Measurements from ENCODE around the gene ST14.
"Not testable (repeated sequence)": the region's sequence is repeated elsewhere in the genome, so short reads cannot be mapped to it uniquely, and the experiment has no call there.

Gene ST14

DNA sequence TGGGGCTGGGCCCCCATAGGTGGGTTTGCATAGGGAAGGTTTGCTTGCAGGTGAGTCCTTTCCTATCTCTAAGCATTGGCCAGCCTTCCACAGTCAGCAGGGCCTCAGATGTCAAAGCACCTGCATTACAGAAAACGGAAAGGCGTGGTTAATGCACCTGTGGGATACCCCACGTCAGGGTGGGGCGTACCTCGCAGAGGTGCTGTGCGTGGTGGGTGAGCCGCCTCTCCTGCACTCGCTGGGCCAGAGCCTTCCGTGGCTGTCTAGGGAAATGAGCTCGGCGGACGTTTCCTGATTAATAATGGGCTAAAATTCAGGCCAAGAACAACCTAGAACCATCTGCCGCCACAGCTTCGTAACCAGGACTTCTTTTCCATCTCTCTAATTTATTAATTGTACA is 32.3 kb downstream of the ST14 start:
- WGBS (ENCODE audit: extremely low coverage, insufficient coverage, low lambda C conversion rate) = no CpG with 5 or more reads among the region's 14 CpGs

DNA sequence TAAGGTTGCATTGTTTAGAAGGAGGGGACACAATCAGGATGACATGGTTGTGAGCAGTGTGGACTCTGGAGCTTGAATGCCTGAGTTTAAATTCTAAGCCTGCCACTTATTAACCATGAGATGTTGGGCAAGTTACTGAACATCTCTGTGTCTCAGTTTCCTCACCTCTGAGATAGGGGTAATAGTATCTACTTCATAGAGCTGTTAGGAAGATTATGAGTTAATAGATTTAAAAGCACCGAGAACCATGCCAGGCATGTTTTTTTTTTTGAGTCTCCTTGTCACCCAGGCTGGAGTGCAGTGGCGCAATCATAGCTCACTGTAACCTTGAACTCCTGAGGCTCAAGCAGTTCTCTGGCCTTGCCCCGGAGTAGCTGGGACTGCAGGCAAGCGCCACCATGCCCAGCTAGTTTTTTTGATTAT is 33.3 kb downstream of the ST14 start:
- Histone ChIP-seq H3K79me1 (ENCODE audit: low read length) (no peaks in the 10 kb centered on the region), H3K4ac (ENCODE audit: low read depth, low read length) (no peak overlapping the region), H3K4me2 (ENCODE audit: low read length) (no peak overlapping the region), H3K23ac (ENCODE audit: low read length) (no peak overlapping the region), H3K9ac (ENCODE audit: low read length) (no peak overlapping the region), H4K5ac (ENCODE audit: low read length) (no peak overlapping the region), H3K4me3 (ENCODE audit: low read length) (no peak overlapping the region), H3K27me3 (ENCODE audit: insufficient read depth, low read length, poor library complexity) (no peaks in the 10 kb centered on the region), H2BK5ac (ENCODE audit: low read length) (no peak overlapping the region), H3K18ac (ENCODE audit: low read length) (no peak overlapping the region), H2BK15ac (replicated peaks; ENCODE audit: low read depth) (no peak overlapping the region), H3K27ac (ENCODE audit: low read depth, low read length) (no peak overlapping the region), H3K36me3 (ENCODE audit: control insufficient read depth, insufficient read depth, low read length) (no peaks in the 10 kb centered on the region), H3K4me1 (ENCODE audit: control insufficient read depth, low read depth, low read length) (no peaks in the 10 kb centered on the region), H3K79me2 (ENCODE audit: control insufficient read depth, insufficient read depth, low read length) (no peaks in the 10 kb centered on the region), H2AK5ac (ENCODE audit: low read length) (no peak overlapping the region), H2BK120ac (ENCODE audit: low read depth, low read length) (no peak overlapping the region), H3K56ac (ENCODE audit: low read length) (no peak overlapping the region), H4K8ac (ENCODE audit: low read depth, low read length) (no peak overlapping the region)
- WGBS (ENCODE audit: extremely low coverage, insufficient coverage, low lambda C conversion rate) = no CpG with 5 or more reads among the region's 4 CpGs
- no peak for DNase-seq

More for the DNA sequence above, 32.3 kb downstream of the ST14 start:
- Histone ChIP-seq H3K23ac (ENCODE audit: low read length) (no peak overlapping the region), H2BK120ac (ENCODE audit: low read depth, low read length) (no peak overlapping the region), H3K79me2 (ENCODE audit: control insufficient read depth, insufficient read depth, low read length) (no peaks in the 10 kb centered on the region), H4K5ac (ENCODE audit: low read length) (no peak overlapping the region), H3K18ac (ENCODE audit: low read length) (no peak overlapping the region), H3K27ac (ENCODE audit: low read depth, low read length) (no peak overlapping the region), H3K79me1 (ENCODE audit: low read length) (no peaks in the 10 kb centered on the region), H3K9ac (ENCODE audit: low read length) (no peak overlapping the region), H4K8ac (ENCODE audit: low read depth, low read length) (no peak overlapping the region), H2AK5ac (ENCODE audit: low read length) (no peak overlapping the region), H3K27me3 (ENCODE audit: insufficient read depth, low read length, poor library complexity) (no peaks in the 10 kb centered on the region), H3K4me2 (ENCODE audit: low read length) (no peak overlapping the region), H2BK5ac (ENCODE audit: low read length) (no peak overlapping the region), H3K4me3 (ENCODE audit: low read length) (no peak overlapping the region), H3K56ac (ENCODE audit: low read length) (no peak overlapping the region), H3K4ac (ENCODE audit: low read depth, low read length) (no peak overlapping the region), H3K4me1 (ENCODE audit: control insufficient read depth, low read depth, low read length) (no peaks in the 10 kb centered on the region), H2BK15ac (replicated peaks; ENCODE audit: low read depth) (no peak overlapping the region), H3K36me3 (ENCODE audit: control insufficient read depth, insufficient read depth, low read length) (no peaks in the 10 kb centered on the region)
- no peak for DNase-seq

DNA sequence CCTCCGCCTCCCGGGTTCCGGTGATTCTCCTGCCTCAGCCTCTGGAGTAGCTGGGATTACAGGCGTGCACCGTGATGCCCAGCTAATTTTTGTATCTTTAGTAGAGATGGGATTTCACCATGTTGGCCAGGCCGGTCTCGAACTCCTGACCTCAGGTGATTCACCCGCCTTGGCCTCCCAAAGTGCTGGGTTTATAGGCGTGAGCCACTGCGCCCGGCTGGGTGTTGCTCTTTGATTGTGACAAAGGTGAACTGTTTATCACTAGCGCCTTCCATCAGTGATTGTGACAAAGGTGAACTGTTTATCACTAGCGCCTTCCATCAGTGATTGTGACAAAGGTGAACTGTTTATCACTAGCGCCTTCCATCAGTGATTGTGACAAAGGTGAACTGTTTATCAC is 34.0 kb downstream of the ST14 start:
- H3K56ac ChIP-seq (ENCODE audit: low read length); H3K4me2 ChIP-seq (ENCODE audit: low read length); H2BK5ac ChIP-seq (ENCODE audit: low read length); H3K27me3 ChIP-seq (ENCODE audit: insufficient read depth, low read length, poor library complexity); H3K27ac ChIP-seq (ENCODE audit: low read depth, low read length); H3K4ac ChIP-seq (ENCODE audit: low read depth, low read length); DNase-seq; H2BK15ac ChIP-seq (replicated peaks; ENCODE audit: low read depth); H2BK120ac ChIP-seq (ENCODE audit: low read depth, low read length); H3K79me2 ChIP-seq (ENCODE audit: control insufficient read depth, insufficient read depth, low read length); H3K4me3 ChIP-seq (ENCODE audit: low read length); H3K9ac ChIP-seq (ENCODE audit: low read length); H4K5ac ChIP-seq (ENCODE audit: low read length); H2AK5ac ChIP-seq (ENCODE audit: low read length); H4K8ac ChIP-seq (ENCODE audit: low read depth, low read length); H3K18ac ChIP-seq (ENCODE audit: low read length); H3K23ac ChIP-seq (ENCODE audit: low read length); H3K36me3 ChIP-seq (ENCODE audit: control insufficient read depth, insufficient read depth, low read length); H3K79me1 ChIP-seq (ENCODE audit: low read length); H3K4me1 ChIP-seq (ENCODE audit: control insufficient read depth, low read depth, low read length): not testable (repeated sequence)
- WGBS (ENCODE audit: extremely low coverage, insufficient coverage, low lambda C conversion rate) = no CpG with 5 or more reads among the region's 14 CpGs

DNA sequence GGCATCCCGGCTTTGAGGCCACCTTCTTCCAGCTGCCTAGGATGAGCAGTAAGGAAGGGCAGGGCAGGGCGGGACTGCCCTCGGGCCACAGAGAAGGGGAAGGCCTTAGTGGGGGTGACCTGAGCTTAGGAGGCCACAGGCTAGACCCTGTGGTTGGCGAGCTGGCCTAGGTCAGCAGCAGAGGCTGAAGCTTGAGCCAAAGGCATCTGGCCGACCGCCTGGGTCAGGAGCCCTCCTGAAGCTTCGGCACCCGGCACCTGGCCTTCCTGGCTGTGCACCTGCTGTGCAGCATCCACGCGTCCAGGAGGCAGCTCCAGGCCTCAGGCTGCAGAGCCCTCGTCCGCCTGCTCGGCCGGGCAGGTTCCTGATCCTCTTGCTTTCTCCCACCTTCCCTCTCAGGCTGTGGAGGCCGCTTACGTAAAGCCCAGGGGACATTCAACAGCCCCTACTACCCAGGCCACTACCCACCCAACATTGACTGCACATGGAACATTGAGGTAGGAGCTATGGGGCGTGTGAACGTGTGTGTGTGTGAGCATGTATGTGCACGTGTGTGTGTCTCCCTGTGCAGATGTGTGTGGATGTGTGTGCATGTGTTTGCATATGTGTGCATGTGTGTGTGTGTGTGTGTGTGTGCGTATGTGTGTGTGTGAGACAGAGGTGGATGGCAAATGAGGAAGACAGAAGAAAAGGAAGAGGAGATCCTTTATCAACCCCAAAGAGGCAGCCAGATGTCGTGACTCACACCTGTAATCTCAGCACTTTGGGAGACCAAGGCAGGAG is 34.9 kb downstream of the ST14 start:
- H3K4ac ChIP-seq (ENCODE audit: low read depth, low read length) = no peak overlapping the region
- H2AK5ac ChIP-seq (ENCODE audit: low read length) = no peak overlapping the region
- H3K23ac ChIP-seq (ENCODE audit: low read length) = no peak overlapping the region
- H3K56ac ChIP-seq (ENCODE audit: low read length) = no peak overlapping the region
- WGBS (ENCODE audit: extremely low coverage, insufficient coverage, low lambda C conversion rate) = no CpG with 5 or more reads among the region's 21 CpGs
- no peak overlapping the region for H4K8ac ChIP-seq (ENCODE audit: low read depth, low read length)
- no peaks in the 10 kb centered on the region for H3K79me2 ChIP-seq (ENCODE audit: control insufficient read depth, insufficient read depth, low read length)
- no peaks in the 10 kb centered on the region for H3K79me1 ChIP-seq (ENCODE audit: low read length)
- H3K36me3 ChIP-seq (ENCODE audit: control insufficient read depth, insufficient read depth, low read length) = no peaks in the 10 kb centered on the region
- no peak overlapping the region for H3K9ac ChIP-seq (ENCODE audit: low read length)
- H2BK15ac ChIP-seq (replicated peaks; ENCODE audit: low read depth) = no peak overlapping the region
- H2BK120ac ChIP-seq (ENCODE audit: low read depth, low read length) = no peak overlapping the region
- DNase-seq = no peak
- H3K4me2 ChIP-seq (ENCODE audit: low read length) = no peak overlapping the region
- H3K27ac ChIP-seq (ENCODE audit: low read depth, low read length) = no peak overlapping the region
- H3K4me3 ChIP-seq (ENCODE audit: low read length) = no peak overlapping the region
- H3K18ac ChIP-seq (ENCODE audit: low read length) = no peak overlapping the region
- no peaks in the 10 kb centered on the region for H3K4me1 ChIP-seq (ENCODE audit: control insufficient read depth, low read depth, low read length)
- no peak overlapping the region for H4K5ac ChIP-seq (ENCODE audit: low read length)
- no peak overlapping the region for H2BK5ac ChIP-seq (ENCODE audit: low read length)
- no peaks in the 10 kb centered on the region for H3K27me3 ChIP-seq (ENCODE audit: insufficient read depth, low read length, poor library complexity)

DNA sequence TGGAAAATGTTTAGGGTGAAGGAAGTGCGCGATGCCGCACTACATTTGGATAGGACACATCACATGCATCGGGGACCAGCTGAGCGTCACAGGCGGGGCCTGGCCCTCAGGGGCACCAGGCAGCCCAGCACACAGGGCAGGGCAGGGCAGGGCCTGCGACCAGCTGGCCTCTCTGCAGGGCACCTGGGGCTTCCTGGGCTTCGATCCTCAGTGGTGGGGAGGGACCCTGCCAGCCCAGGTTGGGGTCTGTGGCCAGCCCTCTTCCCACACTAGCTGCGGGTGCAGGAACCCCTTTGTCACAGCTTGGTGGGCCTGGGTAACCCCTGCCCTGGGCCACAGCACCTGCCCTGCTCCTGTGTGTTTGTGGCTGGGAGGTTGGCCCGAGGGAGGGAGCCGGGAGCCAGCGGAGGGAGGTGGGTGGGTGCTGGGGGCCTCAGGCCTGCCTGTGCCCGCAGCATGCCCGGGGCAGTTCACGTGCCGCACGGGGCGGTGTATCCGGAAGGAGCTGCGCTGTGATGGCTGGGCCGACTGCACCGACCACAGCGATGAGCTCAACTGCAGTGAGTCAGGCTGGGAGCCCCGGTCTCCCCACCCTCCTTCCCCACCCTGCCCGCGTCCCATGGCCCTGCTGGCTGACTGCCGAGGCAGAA is 37.9 kb downstream of the ST14 start:
- H3K27ac ChIP-seq (ENCODE audit: low read depth, low read length) = no peak overlapping the region
- no peak overlapping the region for H2BK120ac ChIP-seq (ENCODE audit: low read depth, low read length)
- DNase-seq = no peak
- no peak overlapping the region for H4K8ac ChIP-seq (ENCODE audit: low read depth, low read length)
- no peak overlapping the region for H4K5ac ChIP-seq (ENCODE audit: low read length)
- no peak overlapping the region for H3K9ac ChIP-seq (ENCODE audit: low read length)
- no peak overlapping the region for H3K4me3 ChIP-seq (ENCODE audit: low read length)
- no peak overlapping the region for H3K4me2 ChIP-seq (ENCODE audit: low read length)
- H3K4ac ChIP-seq (ENCODE audit: low read depth, low read length) = no peak overlapping the region
- no peak overlapping the region for H2BK15ac ChIP-seq (replicated peaks; ENCODE audit: low read depth)
- WGBS (ENCODE audit: extremely low coverage, insufficient coverage, low lambda C conversion rate) = no CpG with 5 or more reads among the region's 27 CpGs
- no peak overlapping the region for H2AK5ac ChIP-seq (ENCODE audit: low read length)
- H3K79me1 ChIP-seq (ENCODE audit: low read length) = no peaks in the 10 kb centered on the region
- H3K79me2 ChIP-seq (ENCODE audit: control insufficient read depth, insufficient read depth, low read length) = no peaks in the 10 kb centered on the region
- no peak overlapping the region for H3K18ac ChIP-seq (ENCODE audit: low read length)
- H3K36me3 ChIP-seq (ENCODE audit: control insufficient read depth, insufficient read depth, low read length) = no peaks in the 10 kb centered on the region
- no peaks in the 10 kb centered on the region for H3K27me3 ChIP-seq (ENCODE audit: insufficient read depth, low read length, poor library complexity)
- H2BK5ac ChIP-seq (ENCODE audit: low read length) = no peak overlapping the region
- no peak overlapping the region for H3K56ac ChIP-seq (ENCODE audit: low read length)
- H3K23ac ChIP-seq (ENCODE audit: low read length) = no peak overlapping the region
- no peaks in the 10 kb centered on the region for H3K4me1 ChIP-seq (ENCODE audit: control insufficient read depth, low read depth, low read length)
